Adrenal gland (tissue), 12 donors: ENCODE results near the gene PTPN22. TPM values are rescaled to one million over a fixed set of nuclear protein-coding genes. Genes with fewer than 3 reads are reported as not detected.

Experiments used
- DNase-seq, 7 donors: peaks; one replicate each; pipeline ENCODE4 v3.0.0-alpha.2; 2019 to 2020
- H3K27ac ChIP-seq, 5 donors: fragments of 200-600 bp; sonication (generic) in 4 of 5; 1 replicate in 3 of 5; 2 replicates in 2 of 5; pipeline versions ENCODE4 v1.5.1 to v1.8.0; 2016 to 2020; ENCODE audit warnings: mild to moderate bottlenecking in 1 of 5
- H3K27me3 ChIP-seq: fragments of 200-600 bp; 2 replicates; pipeline ENCODE4 v1.8.0; 2021
- H3K36me3 ChIP-seq, 2 donors: fragments of 200-600 bp; replicated peaks in 1 of 2; 1 replicate in 1 of 2; 2 replicates in 1 of 2; pipeline versions ENCODE4 v1.5.1 to v1.8.0; 2018 to 2022
- H3K4me1 ChIP-seq, 2 donors: fragments of 200-600 bp; replicated peaks in 1 of 2; 1 replicate in 1 of 2; 2 replicates in 1 of 2; pipeline versions ENCODE4 v1.5.1 to v1.8.0; 2018 to 2021
- H3K4me3 ChIP-seq, 4 donors: fragments of 200-600 bp; sonication (generic) in 3 of 4; one replicate each; pipeline ENCODE4 v1.5.1; 2016 to 2018
- H3K9me3 ChIP-seq, 3 donors: fragments of 200-600 bp; sonication (generic) in 1 of 3; replicated peaks in 1 of 3; 1 replicate in 2 of 3; 2 replicates in 1 of 3; pipeline versions ENCODE4 v1.5.1 to v1.8.0; 2016 to 2021
- POLR2A ChIP-seq, 2 donors: fragments of 450-650 bp; IDR thresholded peaks; one replicate each; pipeline ENCODE4 v1.6.1; 2017; ENCODE audit warnings: antibody characterized with exemption in 2 of 2, mild to moderate bottlenecking in 2 of 2, moderate library complexity in 1 of 2
- WGBS, 4 donors: extraction: QIAGEN DNeasy Blood & Tissue Kit in 2 of 4; methylation state at CpG; one replicate each; pipeline versions ENCODE4 v1.1.5 to v1.1.7; 2013 to 2017; 5-methylcytosine and 5-hydroxymethylcytosine counted together
- intact Hi-C, 2 donors: fragments of 100-400 bp; cut with DNase I; formaldehyde crosslinking; loops; one replicate each; pipeline versions ENCODE4 v1.14.1 to v1.15.0; 2022 to 2023
- polyA plus RNA-seq, 3 donors: library from polyadenylated mRNA; stranded (reverse); fragments of 200-250 nt in 2 of 3; fragments of 350-450 nt in 1 of 3; fragmentation: Illumina TruSeq in 1 of 3; extraction: RNeasy Lipid Tissue Mini Kit (QIAGEN cat#74804) in 1 of 3; gene quantifications; one replicate each; pipeline ENCODE4 v1.2.3, GENCODE V29; 2013 to 2014
- total RNA-seq, 9 donors: library from RNA; depleted of rRNA in 4 of 9; stranded (reverse); fragments of >200 nt in 4 of 9; fragments of 120-200 nt in 1 of 9; fragmentation: NEBNext Ultra II Directional in 1 of 9; extraction: Animal tissue kit (Norgen Biotek cat#: 25700) in 1 of 9; gene quantifications; one replicate each; pipeline versions ENCODE4 v1.1.0 to v1.2.4, GENCODE V29; 2013 to 2023
- TF ChIP-seq, protein P1 (sequence below), 6 experiments: fragments of 450-650 bp in 4 of 6; fragments of 200-600 bp in 2 of 6; sonication (generic) in 1 of 6; IDR thresholded peaks; 1 replicate in 5 of 6; 2 replicates in 1 of 6; pipeline versions ENCODE4 v1.5.1 to v1.8.0; 2016 to 2021; ENCODE audit warnings: antibody characterized with exemption in 6 of 6, mild to moderate bottlenecking in 2 of 6, moderate library complexity in 1 of 6
- donor health status: healthy with polysubstance abuse.
- donor health status: Bipolar disorder and iron deficiency.
- donor health status: DM: yes; HTN: yes; CAD: no.
- donor health status: DM: no; HTN: no; CAD: no.
- donor health status: DM: no; HTN: no; CAD: no.
- donor health status: DM: yes; HTN: yes; CAD: no.

Gene PTPN22
- total and polyA plus RNA-seq, 12 donors = 0.28 to 6.2 (median 2.7) TPM

DNA sequence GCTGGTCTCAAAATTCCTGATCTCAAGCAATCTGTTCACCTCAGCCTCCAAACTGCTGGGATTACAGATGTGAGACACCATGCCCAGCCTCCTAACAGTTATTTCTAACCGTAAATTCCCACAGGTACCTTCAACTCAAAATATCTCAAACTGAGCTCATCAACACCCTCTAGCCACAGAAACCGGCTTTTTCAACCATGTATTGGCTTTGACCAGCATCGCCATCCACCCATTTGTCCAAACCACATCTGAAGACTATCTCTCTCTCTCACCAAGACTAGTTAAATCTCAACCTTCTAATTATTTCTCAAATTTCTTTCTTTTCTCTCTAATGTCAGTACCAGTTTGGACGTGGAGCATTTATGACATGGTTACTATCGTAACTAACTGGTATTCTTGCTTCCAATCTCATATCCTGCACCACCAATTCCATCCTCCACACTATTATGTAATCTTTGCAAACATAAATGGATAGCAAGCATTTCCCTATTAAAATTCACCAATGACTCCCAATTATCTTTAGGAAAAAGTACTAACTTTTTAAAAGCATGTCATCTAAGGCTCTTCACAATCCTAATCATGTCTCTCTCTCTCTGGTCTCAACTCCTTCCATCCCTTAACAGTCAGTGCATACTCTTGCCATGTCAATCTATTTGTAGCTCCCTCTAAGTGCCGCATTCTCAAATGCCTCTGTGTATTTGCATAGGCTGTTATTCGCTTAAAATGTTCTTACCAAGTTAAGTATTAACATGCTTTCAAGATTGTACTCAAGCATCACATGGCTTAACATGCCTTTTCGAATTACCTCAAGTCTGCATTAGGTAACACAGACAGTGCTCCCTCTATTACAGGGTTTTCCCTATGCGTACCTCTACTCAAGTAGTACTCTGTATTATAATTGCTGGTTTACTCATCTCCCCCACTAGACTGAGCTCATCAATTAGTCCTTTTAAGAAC lies 77.4 kb downstream of the PTPN22 start:
- intact Hi-C loops = no loop called here
- H3K27me3 ChIP-seq = no peaks in the 10 kb centered on the region
- no peaks in the 10 kb centered on the region for H3K9me3 ChIP-seq
- WGBS, 4 donors = 96 to 98% (median 97%) methylated on average over 9 of the region's 9 CpGs
- peaks cover 0 to 21% of the 10 kb centered on the region in 2 donors for H3K36me3 ChIP-seq
- TF ChIP-seq, protein P1, sequence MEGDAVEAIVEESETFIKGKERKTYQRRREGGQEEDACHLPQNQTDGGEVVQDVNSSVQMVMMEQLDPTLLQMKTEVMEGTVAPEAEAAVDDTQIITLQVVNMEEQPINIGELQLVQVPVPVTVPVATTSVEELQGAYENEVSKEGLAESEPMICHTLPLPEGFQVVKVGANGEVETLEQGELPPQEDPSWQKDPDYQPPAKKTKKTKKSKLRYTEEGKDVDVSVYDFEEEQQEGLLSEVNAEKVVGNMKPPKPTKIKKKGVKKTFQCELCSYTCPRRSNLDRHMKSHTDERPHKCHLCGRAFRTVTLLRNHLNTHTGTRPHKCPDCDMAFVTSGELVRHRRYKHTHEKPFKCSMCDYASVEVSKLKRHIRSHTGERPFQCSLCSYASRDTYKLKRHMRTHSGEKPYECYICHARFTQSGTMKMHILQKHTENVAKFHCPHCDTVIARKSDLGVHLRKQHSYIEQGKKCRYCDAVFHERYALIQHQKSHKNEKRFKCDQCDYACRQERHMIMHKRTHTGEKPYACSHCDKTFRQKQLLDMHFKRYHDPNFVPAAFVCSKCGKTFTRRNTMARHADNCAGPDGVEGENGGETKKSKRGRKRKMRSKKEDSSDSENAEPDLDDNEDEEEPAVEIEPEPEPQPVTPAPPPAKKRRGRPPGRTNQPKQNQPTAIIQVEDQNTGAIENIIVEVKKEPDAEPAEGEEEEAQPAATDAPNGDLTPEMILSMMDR (IDR thresholded peaks at IDR 0.05) = no peak
- no peak for TF ChIP-seq POLR2A (IDR thresholded peaks at IDR 0.05)
- H3K4me1 ChIP-seq = peaks cover 13% of the 10 kb centered on the region in 2 donors
- no peak overlapping the region for H3K27ac ChIP-seq
- no peak overlapping the region for H3K4me3 ChIP-seq
- DNase-seq = no peak

DNA sequence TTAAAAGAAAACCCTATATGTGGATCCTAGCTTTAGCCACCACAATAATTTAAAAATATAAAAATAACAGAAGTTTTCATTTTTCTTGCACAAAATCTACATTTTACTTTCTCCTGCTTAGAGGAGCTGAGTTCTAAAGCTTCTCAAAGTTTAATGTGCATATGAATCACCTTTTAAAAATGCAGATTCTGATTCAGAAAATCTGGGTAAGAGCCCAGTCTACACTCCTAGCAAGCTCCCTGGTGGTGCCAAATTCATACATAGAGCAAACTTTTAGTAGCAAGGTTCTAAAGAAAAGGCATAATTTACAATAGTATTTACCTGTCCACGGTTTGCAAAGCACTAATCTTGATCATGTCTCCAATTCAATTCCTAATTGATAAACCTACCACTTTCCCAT lies 78.5 kb downstream of the PTPN22 start:
- TF ChIP-seq POLR2A (IDR thresholded peaks at IDR 0.05) = no peak
- TF ChIP-seq, protein P1 (IDR thresholded peaks at IDR 0.05) = no peak
- WGBS, 4 donors = 66 to 88% (median 70%) methylated on average over 1 of the region's 1 CpG
- H3K36me3 ChIP-seq = peaks cover 0 to 21% of the 10 kb centered on the region in 2 donors
- no peak overlapping the region for H3K27ac ChIP-seq
- H3K4me1 ChIP-seq = peaks cover 13 to 16% of the 10 kb centered on the region in 2 donors
- intact Hi-C loops = no loop called here
- DNase-seq = no peak
- H3K4me3 ChIP-seq = no peak overlapping the region
- no peaks in the 10 kb centered on the region for H3K9me3 ChIP-seq
- no peaks in the 10 kb centered on the region for H3K27me3 ChIP-seq

DNA sequence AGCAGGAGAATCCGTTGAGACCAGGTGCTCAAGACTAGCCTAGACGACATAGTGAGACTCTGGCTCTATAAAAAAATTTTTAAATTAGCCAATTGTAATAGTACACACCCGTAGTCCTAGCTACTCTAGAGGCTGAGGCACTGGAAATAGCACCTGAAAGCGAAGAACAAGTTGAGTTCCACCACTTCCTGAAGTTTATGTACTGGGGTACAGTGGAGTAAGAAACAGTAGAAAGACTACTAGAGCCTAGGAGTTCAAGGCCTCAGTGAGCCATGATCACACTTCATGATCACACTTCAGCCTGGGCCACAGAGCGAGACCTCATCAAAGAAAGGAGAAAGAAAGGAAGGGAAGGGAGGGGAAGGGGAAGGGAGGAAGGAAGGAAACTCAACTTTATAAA lies 79.0 kb downstream of the PTPN22 start:
- WGBS, 4 donors = 88 to 97% (median 92%) methylated on average over 5 of the region's 5 CpGs
- TF ChIP-seq POLR2A (IDR thresholded peaks at IDR 0.05) = no peak
- TF ChIP-seq, protein P1 (IDR thresholded peaks at IDR 0.05) = no peak
- Histone ChIP-seq H3K4me3 (no peak overlapping the region), H3K27me3 (no peaks in the 10 kb centered on the region), H3K9me3 (no peaks in the 10 kb centered on the region), H3K4me1 (peaks cover 13 to 16% of the 10 kb centered on the region in 2 donors), H3K36me3 (peaks cover 0 to 18% of the 10 kb centered on the region in 2 donors), H3K27ac (no peak overlapping the region)
- DNase-seq = no peak
- intact Hi-C loops = no loop called here

DNA sequence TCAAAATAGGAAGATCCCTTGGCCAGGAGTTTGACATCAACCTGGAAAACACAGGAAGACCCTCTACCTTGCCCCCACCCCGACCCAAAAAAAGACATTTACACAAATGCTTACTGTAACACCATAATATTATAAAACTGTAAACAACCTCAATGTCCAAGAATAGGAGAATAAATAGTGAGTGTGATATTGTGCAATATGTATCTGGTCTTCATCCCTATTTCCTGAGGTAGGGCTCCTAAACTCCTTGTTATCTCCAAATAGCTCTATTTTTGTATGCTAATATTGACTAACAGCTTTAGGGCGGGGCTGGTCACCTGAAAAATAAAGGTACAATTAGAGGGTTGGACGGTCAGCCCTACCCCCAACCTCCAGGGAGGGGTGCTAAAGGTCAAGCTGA lies 82.7 kb downstream of the PTPN22 start:
- intact Hi-C loops = no loop called here

More for the DNA sequence above, 82.7 kb downstream of the PTPN22 start:
- H3K4me3 ChIP-seq = no peak overlapping the region
- H3K4me1 ChIP-seq = peaks cover 13 to 37% of the 10 kb centered on the region in 2 donors
- no peaks in the 10 kb centered on the region for H3K9me3 ChIP-seq
- no peak overlapping the region for H3K27ac ChIP-seq
- H3K36me3 ChIP-seq = no peaks in the 10 kb centered on the region
- WGBS, 4 donors = 94 to 96% (median 95%) methylated on average over 3 of the region's 3 CpGs
- no peak for DNase-seq
- TF ChIP-seq, protein P1 (IDR thresholded peaks at IDR 0.05) = no peak
- no peak for TF ChIP-seq POLR2A (IDR thresholded peaks at IDR 0.05)
- H3K27me3 ChIP-seq = no peaks in the 10 kb centered on the region
